PC-9 (cell line): ENCODE data around the gene CACNA1I. TPM values are rescaled to one million over a fixed set of nuclear protein-coding genes. Genes with fewer than 3 reads are reported as not detected.

Experiments
- BruUV-seq: library from RNA; stranded (reverse); fragments of 400-500 nt; replicated peaks from 2 replicates; lab custom pipeline; 2021; lab: Mats Ljungman, UMichigan
- CTCF ChIA-PET: fragments of 300-600 bp; sonication (Branson Sonifier 250); formaldehyde crosslinking; loops from one replicate; lab custom pipeline; 2022; ENCODE audit warnings: antibody characterized with exemption; lab: Charles Lee
- POLR2A ChIA-PET: fragments of 300-600 bp; sonication (Branson Sonifier 250); formaldehyde crosslinking; loops from one replicate; lab custom pipeline; 2022; ENCODE audit warnings: antibody characterized with exemption; ENCODE audit not compliant: unreplicated experiment; lab: Charles Lee
- DNase-seq, 2 experiments: peaks; one replicate each; pipeline versions ENCODE4 v3.0.0 to v3.0.0-alpha.2; 2015 to 2022; ENCODE audit warnings: mixed read lengths in 1 of 2
- H2AFZ ChIP-seq: fragments of 200-600 bp; sonication (generic); 2 replicates; pipeline ENCODE4 v1.8.1; 2017; ENCODE audit warnings: antibody characterized with exemption
- H3F3A ChIP-seq: fragments of 200-600 bp; sonication (generic); 2 replicates; pipeline ENCODE4 v1.8.1; 2017; ENCODE audit warnings: antibody characterized with exemption, mild to moderate bottlenecking, low read depth; ENCODE audit not compliant: insufficient read depth
- H3K27ac ChIP-seq: fragments of 200-600 bp; sonication (generic); 2 replicates; pipeline ENCODE4 v1.6.1; 2016; ENCODE audit warnings: mixed run types
- H3K27me3 ChIP-seq: fragments of 200-600 bp; sonication (generic); 2 replicates; pipeline ENCODE4 v1.6.1; 2016; ENCODE audit warnings: low read depth, mixed run types; ENCODE audit not compliant: insufficient read depth
- H3K36me3 ChIP-seq: fragments of 200-600 bp; sonication (generic); 2 replicates; pipeline ENCODE4 v1.6.1; 2016; ENCODE audit warnings: low read depth, mixed run types
- H3K4me1 ChIP-seq: fragments of 200-600 bp; sonication (generic); replicated peaks from 2 replicates; pipeline ENCODE4 v1.6.1; 2016; ENCODE audit warnings: mixed run types; ENCODE audit not compliant: insufficient read depth
- H3K4me2 ChIP-seq: fragments of 200-600 bp; sonication (generic); 2 replicates; pipeline ENCODE4 v1.6.1; 2017; ENCODE audit warnings: mixed run types
- H3K4me3 ChIP-seq: fragments of 200-600 bp; sonication (generic); 2 replicates; pipeline ENCODE4 v1.6.1; 2016; ENCODE audit warnings: mixed run types
- H3K79me2 ChIP-seq: fragments of 200-600 bp; sonication (generic); 2 replicates; pipeline ENCODE4 v1.6.1; 2017; ENCODE audit warnings: low read depth, mixed run types
- H3K9me2 ChIP-seq: fragments of 200-600 bp; sonication (generic); 2 replicates; pipeline ENCODE4 v1.8.1; 2017; ENCODE audit warnings: mild to moderate bottlenecking; ENCODE audit not compliant: insufficient read depth
- H3K9me3 ChIP-seq: fragments of 200-600 bp; sonication (generic); 2 replicates; pipeline ENCODE4 v1.8.1; 2016; ENCODE audit warnings: low read depth; ENCODE audit not compliant: insufficient read depth
- H4K20me1 ChIP-seq: fragments of 200-600 bp; sonication (generic); 2 replicates; pipeline ENCODE4 v1.8.1; 2017; ENCODE audit not compliant: insufficient read depth
- CTCF ChIP-seq: fragments of 200-600 bp; sonication (generic); conservative IDR thresholded peaks from 2 replicates; pipeline ENCODE4 v1.6.1; 2017; ENCODE audit warnings: mixed run types, antibody characterized with exemption, mild to moderate bottlenecking, moderate library complexity
- EZH2 ChIP-seq: fragments of 200-600 bp; sonication (generic); IDR thresholded peaks from 2 replicates; pipeline ENCODE4 v1.8.0; 2017; ENCODE audit warnings: antibody characterized with exemption, low read depth
- intact Hi-C: fragments of 100-400 bp; cut with micrococcal nuclease; formaldehyde crosslinking; loops from one replicate; pipeline ENCODE4 v1.10.0; 2022; ENCODE audit not compliant: unreplicated experiment
- total RNA-seq: library from RNA; stranded (reverse); gene quantifications from 2 replicates; pipeline ENCODE4 v1.2.3, GENCODE V29; 2021

The CACNA1I gene
- total RNA-seq, 1 experiment from 2014 or later = 2.8 TPM

- Histone ChIP-seq H2AFZ (no peak overlapping the region), H3K4me3 (no peak overlapping the region), H3K9me3 (no peaks in the 10 kb centered on the region), H3K9me2 (no peaks in the 10 kb centered on the region), H3K4me1 (no peaks in the 10 kb centered on the region), H3F3A (peaks cover 5% of the 10 kb centered on the region; the same call in 1 of the 2 replicates), H3K4me2 (no peak overlapping the region), H4K20me1 (no peaks in the 10 kb centered on the region), H3K27me3 (peaks cover 37% of the 10 kb centered on the region), H3K36me3 (no peaks in the 10 kb centered on the region), H3K27ac (no peak overlapping the region), H3K79me2 (no peaks in the 10 kb centered on the region)
- DNase-seq = no peak
- no peak for TF ChIP-seq EZH2
- no peak for TF ChIP-seq CTCF
- POLR2A ChIA-PET = interaction anchor here (0.7 kb wide), 1 partner anchor 307 kb away, joined by 7 read pairs; no protein-coding TSS in a partner anchor
- CTCF ChIA-PET = interaction anchor here (1.1 kb wide), 1 partner anchor 479 kb away, joined by 3 read pairs; no protein-coding TSS in a partner anchor
- intact Hi-C loops = no loop called here
- BruUV-seq = no TSS peak
Measured at GRCh38 chr22:39545386-39546365, 24.9 kb upstream of the CACNA1I start.

GRCh38 chr22:39546889-39547586, 23.5 kb upstream of the CACNA1I start:
- no peak overlapping the region for H2AFZ ChIP-seq
- intact Hi-C loops = no loop called here
- no peaks in the 10 kb centered on the region for H3K36me3 ChIP-seq
- H3K9me3 ChIP-seq = no peaks in the 10 kb centered on the region
- H3K27ac ChIP-seq = no peak overlapping the region
- no peak overlapping the region for H3K4me3 ChIP-seq
- no peaks in the 10 kb centered on the region for H3K79me2 ChIP-seq
- no peaks in the 10 kb centered on the region for H3K4me1 ChIP-seq
- TF ChIP-seq EZH2 (no peak), CTCF (no peak)
- H4K20me1 ChIP-seq = no peaks in the 10 kb centered on the region
- H3K27me3 ChIP-seq = peaks cover 43% of the 10 kb centered on the region
- peak overlapping the region; percentile 29; the same call in 1 of the 2 replicates for H3K4me2 ChIP-seq
- no peak for DNase-seq
- no peaks in the 10 kb centered on the region for H3K9me2 ChIP-seq
- ChIA-PET CTCF (interaction anchor here (0.6 kb wide), 1 partner anchor 17 kb away, joined by 14 read pairs; no protein-coding TSS in a partner anchor), POLR2A (no interaction called here)
- BruUV-seq = no TSS peak
- H3F3A ChIP-seq = peaks cover 5% of the 10 kb centered on the region; the same call in 1 of the 2 replicates

GRCh38 chr22:39547587-39547947, 23.0 kb upstream of the CACNA1I start:
- Histone ChIP-seq H3K79me2 (no peaks in the 10 kb centered on the region), H3K4me2 (no peak overlapping the region), H3K27me3 (peaks cover 46% of the 10 kb centered on the region), H3F3A (peaks cover 5% of the 10 kb centered on the region; the same call in 1 of the 2 replicates), H3K9me2 (no peaks in the 10 kb centered on the region), H3K4me1 (no peaks in the 10 kb centered on the region), H3K36me3 (no peaks in the 10 kb centered on the region), H3K4me3 (no peak overlapping the region), H4K20me1 (no peaks in the 10 kb centered on the region), H2AFZ (no peak overlapping the region), H3K9me3 (no peaks in the 10 kb centered on the region), H3K27ac (no peak overlapping the region)
- CTCF ChIA-PET = no interaction called here
- TF ChIP-seq EZH2 = no peak
- no peak for TF ChIP-seq CTCF
- intact Hi-C loops = no loop called here
- no TSS peak for BruUV-seq
- no peak for DNase-seq
- POLR2A ChIA-PET = no interaction called here
